ENCODE results near the gene CLDN18.

Gene CLDN18

GRCh38 chr3:138027821-138028220 lies 17.9 kb downstream of the CLDN18 start:
- no peak for DNase-seq

GRCh38 chr3:138030734-138031280 lies 20.8 kb downstream of the CLDN18 start:
- no peak for DNase-seq

GRCh38 chr3:138031536-138031935 lies 21.6 kb downstream of the CLDN18 start:
- no peak for DNase-seq

GRCh38 chr3:138032567-138032966 lies 22.6 kb downstream of the CLDN18 start:
- DNase-seq: no peak

GRCh38 chr3:138033202-138033691 lies 23.3 kb downstream of the CLDN18 start:
- DNase-seq: no peak

GRCh38 chr3:138034918-138035317 lies 25.0 kb downstream of the CLDN18 start:
- DNase-seq: no peak

GRCh38 chr3:138036572-138036971 lies 26.6 kb downstream of the CLDN18 start:
- no peak for DNase-seq

GRCh38 chr3:138038725-138039462 lies 28.9 kb downstream of the CLDN18 start:
- no peak for DNase-seq

- no peak for DNase-seq
These were observed 32.1 kb downstream of the CLDN18 start for GRCh38 chr3:138042043-138042442.

- DNase-seq: no peak
These were observed 33.5 kb downstream of the CLDN18 start for GRCh38 chr3:138043266-138044029.

GRCh38 chr3:138046085-138046484 lies 36.1 kb downstream of the CLDN18 start:
- DNase-seq: no peak

- DNase-seq: no peak
These were observed 37.0 kb downstream of the CLDN18 start for GRCh38 chr3:138046955-138047354.

GRCh38 chr3:138047596-138048158 lies 37.7 kb downstream of the CLDN18 start:
- no peak for DNase-seq

- DNase-seq: no peak
These were observed 39.4 kb downstream of the CLDN18 start for GRCh38 chr3:138049157-138049919.

- DNase-seq: peak; percentile 72
These were observed 42.2 kb downstream of the CLDN18 start for GRCh38 chr3:138051947-138052802.

- DNase-seq: no peak
These were observed 44.1 kb downstream of the CLDN18 start for GRCh38 chr3:138054057-138054456.

- DNase-seq: no peak
These were observed 47.4 kb downstream of the CLDN18 start for GRCh38 chr3:138057384-138057783.

GRCh38 chr3:138059261-138059660 lies 49.3 kb downstream of the CLDN18 start:
- no peak for DNase-seq

- DNase-seq: peak; percentile 19
These were observed 50.8 kb downstream of the CLDN18 start for GRCh38 chr3:138060792-138061191.

- no peak for DNase-seq
These were observed 52.1 kb downstream of the CLDN18 start for GRCh38 chr3:138062037-138062436.

GRCh38 chr3:138062626-138063025 lies 52.7 kb downstream of the CLDN18 start:
- no peak for DNase-seq

- DNase-seq: no peak
These were observed 53.5 kb downstream of the CLDN18 start for GRCh38 chr3:138063416-138063815.

Measured in hematopoietic multipotent progenitor cell treated with erythropoietin and hydrocortisone succinate and interleukin-3 and kit ligand, for 4 days (in vitro differentiated cells).